SKM-1 treated with dmso at 0.1 percent for 144 hours (cell line): ENCODE data around the gene SPON1.
"Not testable (repeated sequence)": the region's sequence is repeated elsewhere in the genome, so short reads cannot be mapped to it uniquely, and the experiment has no call there.

Source experiments
- DNase-seq: peaks from one replicate; lab custom pipeline; 2025; ENCODE audit not compliant: unreplicated experiment; lab: John Stamatoyannopoulos, UW

The SPON1 gene

DNA sequence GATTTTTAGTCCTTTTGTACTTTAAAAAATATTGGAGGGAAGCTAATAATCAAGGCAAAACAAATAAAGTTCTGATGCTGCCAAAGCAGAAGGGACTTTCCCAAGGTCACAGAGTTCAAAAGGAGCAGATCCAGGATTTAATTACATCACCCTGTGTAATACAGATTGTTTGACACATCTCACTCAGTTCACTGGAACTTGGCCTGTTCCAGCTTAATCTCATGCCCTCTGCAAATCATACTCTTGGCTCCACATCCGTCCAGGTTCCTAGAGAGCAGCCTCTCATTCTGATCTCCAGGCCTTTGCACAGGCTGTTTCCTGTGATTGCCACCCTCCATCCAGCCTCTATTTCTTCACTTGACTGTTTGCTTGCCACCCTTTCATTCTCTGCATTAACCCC is 151.7 kb downstream of the SPON1 start:
- DNase-seq, result no peak

DNA sequence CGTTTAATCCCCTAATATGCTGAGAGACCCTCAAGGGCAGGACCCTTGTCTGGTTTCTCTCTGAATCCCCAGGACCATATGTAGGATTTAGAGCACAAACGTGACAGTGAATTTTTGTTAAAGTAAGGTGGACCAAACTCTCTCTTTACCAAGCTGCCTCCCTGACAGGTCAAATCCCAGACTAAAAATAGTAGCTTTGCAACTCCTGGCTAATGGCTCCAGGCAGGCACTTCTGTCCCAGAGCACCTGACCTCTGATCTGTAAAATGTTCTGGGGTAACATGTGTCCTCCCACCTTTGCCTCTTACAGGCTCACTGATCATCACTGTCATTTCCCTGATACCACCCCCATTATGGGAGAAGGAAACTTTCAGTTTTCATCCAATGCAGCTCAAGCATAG is 152.3 kb downstream of the SPON1 start:
- no peak for DNase-seq

DNA sequence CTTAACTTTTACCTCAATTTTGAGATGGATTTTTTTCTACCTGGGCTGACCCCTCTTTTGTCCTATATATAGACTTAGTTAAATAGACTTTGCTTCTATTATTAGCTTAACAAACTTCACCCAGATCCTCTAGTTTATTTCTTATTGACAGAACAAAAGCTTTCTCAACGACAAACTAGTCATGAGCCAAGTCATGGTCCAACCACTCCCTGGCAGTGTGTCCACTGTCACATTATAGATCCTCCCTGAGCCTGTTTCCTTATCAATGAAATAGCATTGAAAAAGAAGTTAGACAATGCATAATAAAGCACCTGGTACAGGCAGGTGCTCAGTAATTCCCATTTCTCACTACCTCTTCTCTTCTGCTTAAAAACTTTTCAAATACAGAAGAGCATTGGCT is 155.1 kb downstream of the SPON1 start:
- DNase-seq, result no peak

DNA sequence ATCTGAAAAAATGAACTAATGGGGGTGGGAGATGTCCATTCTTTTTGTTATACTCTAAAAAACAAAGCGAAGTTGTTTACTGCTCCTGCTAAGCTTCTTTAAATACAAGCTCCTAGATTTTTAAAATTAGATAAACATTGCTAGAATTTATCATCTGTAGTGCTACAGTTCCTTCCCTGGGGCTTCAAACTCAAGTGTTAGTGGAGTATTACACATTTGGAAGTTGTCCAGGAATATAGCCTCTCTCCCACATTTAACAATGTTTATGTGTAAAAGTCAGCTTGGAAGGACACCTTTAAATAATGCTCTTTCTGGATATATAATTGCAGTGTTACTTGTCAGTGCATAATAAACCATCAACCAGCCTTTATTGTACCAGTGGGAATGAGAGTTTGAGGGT is 155.5 kb downstream of the SPON1 start:
- DNase-seq, result no peak

DNA sequence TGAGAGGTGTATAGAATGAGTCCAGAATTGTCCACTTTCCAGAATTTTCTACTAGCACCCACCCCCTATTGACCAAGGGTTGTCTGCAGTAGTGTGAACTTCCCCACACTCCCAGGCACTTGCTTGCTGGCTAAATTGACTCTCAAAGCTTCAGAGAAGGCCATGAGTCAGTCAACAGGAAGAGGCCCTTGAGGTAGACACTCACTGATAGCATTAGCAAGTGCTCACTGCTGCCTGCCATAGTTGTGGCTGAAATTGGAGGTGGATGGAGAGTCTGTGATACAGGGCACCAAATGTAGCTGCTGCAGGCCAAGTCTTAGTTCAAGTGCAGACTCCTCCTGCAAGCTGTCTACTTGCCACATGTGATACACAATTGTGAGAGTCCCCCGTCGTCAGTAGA is 156.8 kb downstream of the SPON1 start:
- DNase-seq, result no peak

DNA sequence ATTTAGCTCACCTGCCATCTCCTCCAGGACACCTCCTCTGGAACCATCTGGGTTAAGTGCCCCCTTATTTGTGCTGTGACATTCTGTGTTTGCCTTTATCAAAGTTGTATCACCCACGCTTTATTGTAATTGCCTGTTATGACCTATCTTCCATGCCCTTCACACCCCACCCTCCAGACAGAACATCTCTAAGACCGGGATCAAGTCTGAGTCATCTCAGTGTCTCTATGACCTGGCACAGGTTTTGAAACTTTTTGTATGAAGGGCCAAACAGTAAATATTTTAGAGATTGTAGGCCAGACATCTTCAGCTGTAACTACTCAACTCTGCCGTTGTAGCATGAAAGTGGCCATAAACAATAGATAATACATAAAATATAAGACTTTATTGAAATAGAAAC is 161.8 kb downstream of the SPON1 start:
- no peak for DNase-seq

DNA sequence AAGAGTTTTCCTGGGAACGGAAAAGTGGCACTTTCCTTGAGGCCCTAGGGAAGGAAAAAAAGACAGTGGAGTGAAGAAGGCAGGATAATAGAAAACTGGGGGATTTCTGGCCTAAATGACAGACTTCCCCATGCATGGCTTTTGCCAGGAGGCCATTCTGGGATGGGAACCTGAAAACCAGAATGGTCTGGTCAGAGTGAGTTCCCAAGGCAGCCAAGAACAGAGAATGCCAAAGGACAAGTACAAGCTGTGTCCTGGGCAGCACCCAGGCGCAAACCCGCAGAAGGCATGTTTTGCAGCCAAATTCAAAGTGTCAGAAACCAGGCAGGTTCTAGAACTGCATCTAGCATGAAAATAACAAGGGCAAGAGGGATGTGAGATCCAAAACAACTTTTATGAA is 162.4 kb downstream of the SPON1 start:
- DNase-seq, result no peak

DNA sequence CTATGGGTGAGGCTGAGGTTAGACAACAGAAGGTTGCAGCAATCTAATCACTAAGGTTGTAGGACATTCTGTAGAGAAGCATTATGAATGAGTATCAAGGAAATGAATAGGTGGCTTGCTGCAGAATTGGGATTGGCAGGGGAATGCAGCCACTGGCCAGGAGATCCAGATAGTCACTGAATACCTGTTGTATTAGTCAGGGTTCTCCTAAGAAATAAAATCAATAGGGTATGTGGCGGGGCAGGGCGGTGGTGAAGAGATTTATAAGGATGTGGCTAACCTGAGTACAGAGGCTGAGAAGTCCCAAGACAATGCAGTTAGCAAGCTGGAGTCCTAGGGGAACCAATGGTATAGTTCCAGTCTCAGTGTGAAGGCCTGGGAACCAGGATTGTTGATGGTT is 163.0 kb downstream of the SPON1 start:
- DNase-seq, result no peak

DNA sequence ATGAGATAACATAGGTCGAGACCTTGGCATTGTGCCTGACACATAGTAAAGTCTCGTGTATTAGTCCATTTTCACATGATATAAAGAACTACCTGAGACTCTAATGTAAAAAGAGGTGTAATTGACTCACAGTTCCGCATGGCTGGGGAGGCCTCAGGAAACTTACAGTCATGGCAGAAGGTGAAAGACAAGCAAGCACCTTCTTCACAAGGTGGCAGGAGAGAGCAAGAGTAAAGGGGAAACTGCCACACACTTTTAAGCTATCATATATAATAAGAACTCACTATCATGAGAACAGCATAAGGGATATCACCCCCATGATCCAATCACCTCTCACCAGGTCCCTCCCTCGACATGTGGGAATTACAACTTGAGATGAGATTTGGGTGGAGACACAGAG is 165.2 kb downstream of the SPON1 start:
- DNase-seq, result no peak

DNA sequence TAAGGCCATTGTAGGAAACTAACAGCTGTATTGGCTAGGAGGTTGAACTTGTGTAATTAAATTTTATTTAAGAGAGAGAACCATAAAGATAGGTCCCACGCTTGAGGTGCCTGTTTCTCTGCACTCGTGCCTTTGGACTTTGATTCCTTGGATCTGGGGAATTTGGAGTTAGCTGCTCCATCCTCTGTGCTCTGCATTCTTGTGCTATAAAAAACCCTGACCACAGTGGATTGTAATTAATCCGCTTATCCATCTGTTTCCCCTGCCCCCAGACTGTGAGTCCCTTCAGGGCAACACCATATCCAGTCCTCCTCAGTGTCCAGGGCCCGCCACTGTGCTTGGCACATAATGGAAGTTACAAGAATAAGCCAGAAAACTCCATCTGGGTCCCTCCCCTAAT is 169.8 kb downstream of the SPON1 start:
- DNase-seq, result no peak

DNA sequence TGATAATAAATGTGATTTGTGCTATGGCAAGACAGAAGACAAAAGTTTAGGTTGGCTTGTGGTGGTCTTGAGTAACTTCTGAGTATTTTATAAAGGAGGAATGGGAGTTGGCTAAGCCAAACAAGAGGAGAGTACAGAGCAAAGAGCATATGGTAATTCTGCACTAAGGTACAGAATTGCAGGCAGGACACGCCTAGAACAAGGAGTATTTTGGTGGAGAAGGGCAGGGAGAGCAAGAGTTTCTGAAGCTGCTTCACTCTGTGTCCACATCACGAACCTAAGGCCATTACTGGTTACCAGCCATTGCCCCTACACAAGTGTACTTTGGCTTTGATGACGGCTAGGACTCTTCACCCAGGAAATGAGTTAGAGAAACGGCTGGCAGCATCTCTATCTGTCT is 170.9 kb downstream of the SPON1 start:
- no peak for DNase-seq

DNA sequence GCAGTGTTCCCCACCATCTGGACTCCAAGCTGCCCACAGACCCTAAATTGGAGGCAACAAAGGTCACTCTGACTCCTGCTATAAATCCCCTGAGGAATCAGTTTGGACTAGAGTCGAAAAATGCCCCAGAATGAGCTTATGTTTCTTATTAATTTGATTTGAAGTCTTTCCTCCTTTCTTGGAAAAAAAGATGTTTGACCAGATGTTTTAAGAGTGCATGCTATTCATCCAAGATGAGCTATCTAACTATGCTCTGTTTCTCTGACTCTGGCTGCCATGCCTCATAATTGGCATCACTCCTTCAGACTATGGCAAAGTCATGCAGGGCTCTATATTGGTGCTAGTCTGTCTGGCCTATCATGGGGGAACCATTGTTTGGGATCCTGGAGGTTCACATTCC is 174.0 kb downstream of the SPON1 start:
- DNase-seq, result no peak

DNA sequence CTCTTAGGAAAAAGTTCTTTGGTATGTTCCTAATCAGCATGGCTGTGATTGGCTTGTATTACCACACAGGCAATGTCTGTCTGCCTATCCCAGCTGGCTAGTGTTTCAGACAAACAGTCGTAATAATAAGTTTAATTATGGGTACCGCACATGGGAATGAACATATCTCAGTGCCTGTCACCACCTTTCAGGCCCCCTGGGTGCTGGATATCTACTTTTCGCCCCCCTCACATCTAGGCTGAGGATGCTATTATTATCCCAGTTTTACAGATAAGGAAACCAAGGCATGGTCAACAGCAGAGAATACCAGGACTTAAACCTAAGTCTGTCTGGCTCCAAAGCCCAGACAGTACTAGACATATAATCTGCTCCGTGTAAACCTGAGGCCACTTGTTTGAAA is 174.8 kb downstream of the SPON1 start:
- no peak for DNase-seq

DNA sequence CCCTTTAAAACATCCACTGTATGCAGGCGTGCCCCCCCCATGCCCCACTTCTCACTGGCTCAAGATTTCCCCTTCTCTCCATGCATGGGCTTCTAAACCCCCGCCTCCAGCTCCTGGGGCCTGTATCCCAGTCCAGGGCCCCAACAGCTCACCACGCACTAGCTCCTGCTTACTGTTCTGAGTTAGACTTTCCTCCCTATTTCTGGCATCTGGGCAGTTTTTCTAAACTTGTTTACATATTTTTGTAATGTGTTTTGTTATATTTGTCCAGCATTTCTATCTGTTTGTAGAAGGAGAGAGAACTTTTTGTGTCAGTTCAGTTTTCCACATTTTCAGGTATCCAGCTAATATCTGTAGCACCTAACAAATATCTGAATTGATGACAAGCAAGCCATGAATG is 178.5 kb downstream of the SPON1 start:
- DNase-seq, result no peak

DNA sequence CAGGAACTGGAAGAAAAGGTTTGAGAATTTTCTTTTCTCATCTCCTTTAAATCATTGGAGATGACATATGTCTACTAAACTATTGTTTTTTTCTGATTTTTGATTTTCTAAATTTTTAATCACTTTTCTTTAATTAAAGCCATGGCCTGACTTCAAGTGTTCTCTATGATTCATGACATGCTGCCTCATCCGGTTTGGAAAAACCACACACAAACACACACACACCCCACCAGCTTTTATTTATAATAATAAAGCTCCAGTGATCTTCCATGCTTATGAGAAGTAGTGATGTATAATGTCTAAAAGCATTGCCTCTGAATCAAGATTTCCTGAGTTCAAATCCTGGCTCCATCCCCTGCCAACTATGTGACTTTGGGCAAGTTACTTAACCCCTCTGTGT is 179.2 kb downstream of the SPON1 start:
- no peak for DNase-seq

DNA sequence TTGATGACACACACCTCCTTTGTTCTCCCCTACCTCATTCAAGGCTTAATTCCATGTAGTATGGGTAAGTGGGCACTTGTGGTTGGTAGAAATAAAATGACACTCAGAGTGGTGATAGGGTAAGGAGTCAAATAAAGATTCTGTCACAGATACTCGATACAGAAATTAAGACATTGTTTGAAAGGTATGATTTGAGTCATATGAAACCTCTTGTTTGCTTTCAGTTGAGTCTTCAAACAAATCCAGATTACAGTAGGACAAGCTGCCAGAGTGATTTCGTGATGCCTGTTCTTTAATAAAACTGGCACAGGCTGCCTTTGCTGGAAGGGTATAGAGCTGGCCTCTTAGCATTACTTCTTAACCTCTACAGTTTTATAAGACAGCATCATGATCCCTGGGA is 182.4 kb downstream of the SPON1 start:
- no peak for DNase-seq

DNA sequence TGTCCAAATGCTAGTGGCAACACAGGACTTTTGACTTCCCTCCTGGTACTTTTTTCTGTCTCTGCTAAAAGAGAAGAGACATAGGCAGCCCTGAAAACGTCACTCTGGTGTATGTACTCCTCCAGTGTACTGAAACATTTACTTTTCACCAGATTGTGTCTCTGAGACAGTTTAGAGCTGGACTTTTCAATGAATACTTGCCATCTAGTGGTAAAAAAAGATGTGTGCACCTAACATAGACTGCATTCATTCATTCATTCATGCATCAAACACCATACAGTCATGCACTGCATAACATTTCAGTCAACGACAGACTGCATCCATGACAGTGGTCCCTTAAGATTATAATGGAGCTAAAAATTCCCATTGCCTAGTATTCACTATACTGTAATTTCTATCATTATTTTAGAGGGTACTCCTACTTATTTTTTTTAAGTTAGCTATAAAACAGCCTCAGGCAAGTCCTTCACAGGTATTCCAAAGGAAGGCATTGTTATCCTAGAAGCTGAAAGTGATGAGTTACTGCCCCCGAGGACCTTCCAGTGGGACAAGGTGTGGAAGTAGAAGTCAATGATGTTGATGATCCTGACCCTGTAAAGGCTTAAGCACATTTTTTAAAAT is 186.2 kb downstream of the SPON1 start:
- peak; percentile 9 for DNase-seq

DNA sequence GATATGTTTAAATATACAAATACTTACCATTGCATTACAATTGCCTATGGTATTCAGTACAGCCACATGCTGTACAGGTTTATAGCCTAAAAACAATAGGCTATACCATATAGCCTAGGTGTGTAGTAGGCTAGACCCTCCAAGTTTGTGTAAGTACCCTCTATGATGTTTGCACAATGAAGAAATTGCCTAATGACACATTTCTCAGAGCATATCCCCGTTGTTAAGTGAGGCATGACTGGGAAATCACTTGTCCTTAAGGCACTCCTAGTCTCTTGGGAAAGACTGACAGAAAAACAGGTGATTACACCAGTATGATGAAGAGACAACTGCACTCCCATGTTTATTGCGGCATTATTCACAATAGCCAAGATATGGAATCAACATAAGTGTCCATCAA is 187.2 kb downstream of the SPON1 start:
- DNase-seq, result no peak

DNA sequence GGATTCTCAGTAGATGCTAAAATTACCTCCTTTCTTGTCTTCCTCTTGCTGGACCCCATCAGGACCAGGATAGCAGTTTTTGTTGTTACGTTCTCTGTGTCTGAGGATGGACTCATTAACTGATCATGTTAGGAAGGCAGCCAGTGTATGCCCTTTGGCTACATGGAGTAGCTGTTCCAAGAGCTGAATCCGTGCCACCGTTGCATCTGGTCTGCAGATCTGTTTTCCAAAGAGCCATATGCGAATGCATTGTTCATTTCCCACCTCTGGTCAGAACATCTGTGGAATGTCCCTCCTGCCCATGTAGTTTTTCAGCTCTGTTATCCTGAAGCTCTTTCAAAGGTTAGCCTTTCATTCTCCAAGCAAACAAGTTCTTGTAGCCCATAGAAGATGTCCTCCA is 188.4 kb downstream of the SPON1 start:
- no peak for DNase-seq

DNA sequence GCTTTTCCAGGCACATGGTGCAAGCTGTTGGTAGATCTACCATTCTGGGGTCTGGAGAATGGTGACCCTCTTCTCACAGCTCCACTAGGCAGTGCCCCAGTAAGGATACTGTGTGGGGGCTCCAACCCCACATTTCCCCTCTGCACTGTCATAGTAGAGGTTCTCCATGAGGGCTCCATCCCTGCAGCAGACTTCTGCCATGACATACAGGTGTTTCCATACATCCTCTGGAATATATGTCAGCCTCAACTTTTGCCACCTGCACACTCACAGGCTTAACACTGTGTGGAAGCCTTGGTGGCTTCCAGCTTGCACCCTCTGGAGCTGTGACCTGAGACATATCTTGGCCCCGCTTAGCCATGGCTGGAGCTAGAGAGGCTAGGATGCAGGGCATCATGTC is 191.6 kb downstream of the SPON1 start:
- not testable (repeated sequence) for DNase-seq

DNA sequence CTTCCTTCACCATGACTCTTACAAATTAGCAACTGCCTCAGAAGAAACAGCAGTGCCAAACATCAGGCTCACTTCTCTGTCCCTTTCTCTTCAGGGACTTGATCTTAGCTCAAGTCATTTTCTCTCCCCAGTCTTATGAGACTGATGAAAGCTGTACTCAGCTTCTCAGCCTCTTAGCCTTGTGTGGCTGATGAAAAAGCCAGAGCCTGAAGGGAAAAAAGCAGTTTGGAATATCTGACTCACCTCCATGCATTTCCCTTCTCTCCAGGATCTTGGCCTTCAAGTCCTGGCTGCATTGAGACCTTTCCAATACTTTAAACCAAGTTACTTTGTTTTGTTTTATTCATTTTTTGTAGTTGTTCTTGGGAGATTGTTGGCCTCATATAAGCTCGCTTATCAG is 195.9 kb downstream of the SPON1 start:
- no peak for DNase-seq

DNA sequence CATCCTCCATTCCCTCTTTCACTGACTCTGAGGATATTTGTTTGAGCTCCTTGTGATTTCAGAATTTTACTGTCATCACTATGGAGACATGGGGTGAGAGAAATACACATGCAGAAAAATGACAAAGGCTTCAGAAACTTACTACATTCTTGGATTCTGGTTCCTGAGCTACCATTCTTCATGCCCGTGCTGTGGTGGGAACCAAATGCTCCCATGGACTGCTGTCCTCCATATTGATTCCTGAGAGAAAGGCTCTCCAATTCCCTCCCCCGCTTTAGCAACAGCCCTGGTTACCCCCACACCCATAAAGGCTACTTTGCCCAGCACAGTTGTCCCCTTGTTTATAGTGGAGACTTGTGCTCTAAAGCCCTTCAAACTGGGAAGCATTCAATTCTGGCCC is 201.1 kb downstream of the SPON1 start:
- no peak for DNase-seq

DNA sequence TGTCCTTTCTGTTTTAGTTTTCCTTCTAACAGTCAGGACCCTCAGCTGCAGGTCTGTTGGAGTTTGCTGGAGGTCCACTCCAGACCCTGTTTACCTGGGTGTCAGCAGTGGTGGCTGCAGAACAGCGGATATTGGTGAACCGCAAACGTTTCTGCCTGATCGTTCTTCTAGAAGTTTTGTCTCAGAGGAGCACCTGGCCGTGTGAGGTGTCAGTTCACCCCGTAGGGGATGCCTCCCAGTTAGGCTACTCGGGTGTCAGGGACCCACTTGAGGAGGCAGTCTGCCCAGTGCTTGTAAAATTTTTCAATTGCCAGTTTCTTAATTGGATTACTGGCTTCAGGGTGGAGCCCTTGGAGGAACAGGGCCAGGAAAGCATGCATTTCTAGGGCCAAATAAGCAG is 211.2 kb downstream of the SPON1 start:
- not testable (repeated sequence) for DNase-seq
